Suprapubic skin (tissue), 4 donors: ENCODE data around the gene KDM6A. TPM values are rescaled to one million over a fixed set of nuclear protein-coding genes. Genes with fewer than 3 reads are reported as not detected.

Experiments used
- DNase-seq, 2 donors: peaks; one replicate each; pipeline ENCODE4 v3.0.0-alpha.2; 2019; ENCODE audit warnings: low spot score in 2 of 2
- H3K27ac ChIP-seq: fragments of 200-600 bp; sonication (generic); one replicate; pipeline ENCODE4 v1.5.1; 2019
- H3K27me3 ChIP-seq: fragments of 200-600 bp; sonication (generic); one replicate; pipeline ENCODE4 v1.5.1; 2019
- H3K36me3 ChIP-seq: fragments of 200-600 bp; sonication (generic); one replicate; pipeline ENCODE4 v1.5.1; 2019
- H3K4me1 ChIP-seq: fragments of 200-600 bp; sonication (generic); one replicate; pipeline ENCODE4 v1.5.1; 2019
- H3K4me3 ChIP-seq: fragments of 200-600 bp; sonication (generic); one replicate; pipeline ENCODE4 v1.5.1; 2019; ENCODE audit warnings: mild to moderate bottlenecking
- H3K9me3 ChIP-seq: fragments of 200-600 bp; sonication (generic); one replicate; pipeline ENCODE4 v1.5.1; 2019
- CTCF ChIP-seq, 2 donors: fragments of 200-600 bp in 1 of 2; fragments of 450-650 bp in 1 of 2; sonication (generic) in 1 of 2; IDR thresholded peaks; one replicate each; pipeline ENCODE4 v1.5.1; 2016 to 2019; ENCODE audit warnings: antibody characterized with exemption in 2 of 2, mild to moderate bottlenecking in 1 of 2, moderate library complexity in 1 of 2
- EP300 ChIP-seq: sonication (generic); formaldehyde crosslinking; IDR thresholded peaks from one replicate; pipeline ENCODE4 v1.6.1; 2017; ENCODE audit warnings: antibody characterized with exemption
- POLR2A ChIP-seq, 2 donors: fragments of 450-650 bp; IDR thresholded peaks; one replicate each; pipeline ENCODE4 v1.6.1; 2017; ENCODE audit warnings: antibody characterized with exemption in 2 of 2, mild to moderate bottlenecking in 2 of 2, moderate library complexity in 2 of 2
- POLR2AphosphoS5 ChIP-seq, 3 donors: sonication (generic); formaldehyde crosslinking; IDR thresholded peaks; one replicate each; pipeline ENCODE4 v1.6.1; 2017; ENCODE audit warnings: antibody characterized with exemption in 3 of 3
- WGBS: methylation state at CpG from one replicate; pipeline ENCODE4 v1.1.5; 2018; 5-methylcytosine and 5-hydroxymethylcytosine counted together
- total RNA-seq, 4 donors: library from RNA; depleted of rRNA; stranded (reverse); fragments of >200 nt; gene quantifications; one replicate each; pipeline ENCODE4 v1.1.0, GENCODE V29; 2016

Gene KDM6A
- total RNA-seq, 4 donors from 2014 or later: 45.5 to 140 (median 60.9) TPM

GRCh38 chrX:44954562-44954961, 81.6 kb downstream of the KDM6A start:
- no peak overlapping the region for H3K4me3 ChIP-seq
- no peak overlapping the region for H3K27ac ChIP-seq
- 77% methylated on average over 3 of the region's 3 CpGs for WGBS
- DNase-seq: no peak
- H3K27me3 ChIP-seq: no peaks in the 10 kb centered on the region
- H3K9me3 ChIP-seq: no peaks in the 10 kb centered on the region
- TF ChIP-seq POLR2AphosphoS5 (IDR thresholded peaks at IDR 0.05) (no peak), POLR2A (IDR thresholded peaks at IDR 0.05) (no peak), EP300 (no peak), CTCF (IDR thresholded peaks at IDR 0.05) (no peak)
- peaks cover 7% of the 10 kb centered on the region for H3K4me1 ChIP-seq
- H3K36me3 ChIP-seq: no peaks in the 10 kb centered on the region

- no peaks in the 10 kb centered on the region for H3K36me3 ChIP-seq
- H3K4me1 ChIP-seq: peaks cover 7% of the 10 kb centered on the region
- WGBS: 96% methylated on average over 2 of the region's 2 CpGs
Observed at GRCh38 chrX:44957848-44958247, 84.9 kb downstream of the KDM6A start.

GRCh38 chrX:44958480-44958879, 85.5 kb downstream of the KDM6A start:
- WGBS: 64% methylated on average over 1 of the region's 1 CpG
- Histone ChIP-seq H3K27ac (no peak overlapping the region), H3K4me3 (no peak overlapping the region), H3K36me3 (no peaks in the 10 kb centered on the region), H3K4me1 (peaks cover 7% of the 10 kb centered on the region), H3K27me3 (no peaks in the 10 kb centered on the region), H3K9me3 (no peaks in the 10 kb centered on the region)
- no peak for TF ChIP-seq EP300
- no peak for TF ChIP-seq POLR2AphosphoS5 (IDR thresholded peaks at IDR 0.05)
- TF ChIP-seq POLR2A (IDR thresholded peaks at IDR 0.05): no peak
- TF ChIP-seq CTCF (IDR thresholded peaks at IDR 0.05): no peak
- DNase-seq: no peak

More at GRCh38 chrX:44957848-44958247, 84.9 kb downstream of the KDM6A start:
- TF ChIP-seq EP300 (no peak), CTCF (IDR thresholded peaks at IDR 0.05) (no peak), POLR2A (IDR thresholded peaks at IDR 0.05) (no peak), POLR2AphosphoS5 (IDR thresholded peaks at IDR 0.05) (no peak)
- DNase-seq: no peak
- Histone ChIP-seq H3K4me3 (no peak overlapping the region), H3K27me3 (no peaks in the 10 kb centered on the region), H3K9me3 (no peaks in the 10 kb centered on the region), H3K27ac (no peak overlapping the region)

- Histone ChIP-seq H3K27me3 (no peaks in the 10 kb centered on the region), H3K4me1 (no peaks in the 10 kb centered on the region), H3K9me3 (no peaks in the 10 kb centered on the region), H3K27ac (no peak overlapping the region), H3K36me3 (no peaks in the 10 kb centered on the region), H3K4me3 (no peak overlapping the region)
- WGBS: 88% methylated on average over 6 of the region's 6 CpGs
- no peak for DNase-seq
- TF ChIP-seq EP300 (no peak), POLR2A (IDR thresholded peaks at IDR 0.05) (no peak), CTCF (IDR thresholded peaks at IDR 0.05) (no peak), POLR2AphosphoS5 (IDR thresholded peaks at IDR 0.05) (no peak)
Observed at GRCh38 chrX:44961817-44962607, 89.0 kb downstream of the KDM6A start.

- H3K4me1 ChIP-seq: no peaks in the 10 kb centered on the region
- no peak for TF ChIP-seq POLR2A (IDR thresholded peaks at IDR 0.05)
- TF ChIP-seq CTCF (IDR thresholded peaks at IDR 0.05): no peak
- TF ChIP-seq EP300: no peak
- TF ChIP-seq POLR2AphosphoS5 (IDR thresholded peaks at IDR 0.05): no peak
- WGBS: 98% methylated on average over 5 of the region's 5 CpGs
Observed at GRCh38 chrX:44962944-44963343, 90.0 kb downstream of the KDM6A start.

More at GRCh38 chrX:44962944-44963343, 90.0 kb downstream of the KDM6A start:
- no peak for DNase-seq
- Histone ChIP-seq H3K27me3 (no peaks in the 10 kb centered on the region), H3K4me3 (no peak overlapping the region), H3K36me3 (no peaks in the 10 kb centered on the region), H3K9me3 (no peaks in the 10 kb centered on the region), H3K27ac (no peak overlapping the region)
